HEK293 (cell line): ENCODE results near the gene CCDC85B.
A peak's percentile ranks its signal among the peaks of the same experiment; 100 is the strongest.

Experiments used
- BCL11A ChIP-seq: fragments of 450-650 bp; formaldehyde crosslinking; IDR thresholded peaks from 2 replicates; pipeline ENCODE4 v1.5.1; 2016; ENCODE audit warnings: low read depth, missing biosample characterization, missing genetic modification characterization
- BCL11B ChIP-seq: fragments of 450-650 bp; formaldehyde crosslinking; IDR thresholded peaks from 2 replicates; pipeline ENCODE4 v1.5.1; 2016; ENCODE audit warnings: low read depth, missing biosample characterization, missing genetic modification characterization
- GLIS2 ChIP-seq: fragments of 450-650 bp; formaldehyde crosslinking; IDR thresholded peaks from 2 replicates; pipeline ENCODE4 v1.5.1; 2016; ENCODE audit warnings: missing biosample characterization, missing genetic modification characterization
- HIC1 ChIP-seq: fragments of 450-650 bp; formaldehyde crosslinking; IDR thresholded peaks from 2 replicates; pipeline ENCODE4 v1.5.1; 2016; ENCODE audit warnings: missing biosample characterization, missing genetic modification characterization
- KLF1 ChIP-seq: fragments of 450-650 bp; formaldehyde crosslinking; IDR thresholded peaks from 2 replicates; pipeline ENCODE4 v1.5.1; 2016; ENCODE audit warnings: missing biosample characterization, missing genetic modification characterization
- KLF17 ChIP-seq: fragments of 450-650 bp; formaldehyde crosslinking; IDR thresholded peaks from 2 replicates; pipeline ENCODE4 v1.5.1; 2016; ENCODE audit warnings: missing biosample characterization, missing genetic modification characterization
- KLF9 ChIP-seq: fragments of 450-650 bp; formaldehyde crosslinking; IDR thresholded peaks from 2 replicates; pipeline ENCODE4 v1.5.1; 2016; ENCODE audit warnings: missing biosample characterization, missing genetic modification characterization, low read depth
- PRDM10 ChIP-seq: fragments of 450-650 bp; formaldehyde crosslinking; IDR thresholded peaks from 2 replicates; pipeline ENCODE4 v1.5.1; 2016; ENCODE audit warnings: missing biosample characterization, missing genetic modification characterization
- SP3 ChIP-seq: fragments of 450-650 bp; formaldehyde crosslinking; IDR thresholded peaks from 2 replicates; pipeline ENCODE4 v1.5.1; 2016; ENCODE audit warnings: missing biosample characterization, missing genetic modification characterization
- SP7 ChIP-seq: fragments of 450-650 bp; formaldehyde crosslinking; IDR thresholded peaks from 2 replicates; pipeline ENCODE4 v1.5.1; 2016; ENCODE audit warnings: missing biosample characterization, missing genetic modification characterization
- TCF7L2 ChIP-seq: IDR thresholded peaks from 2 replicates; pipeline ENCODE4 v1.6.1; 2011; ENCODE audit warnings: low read depth, mild to moderate bottlenecking, inconsistent platforms, low read length, moderate library complexity, borderline replicate concordance
- ZNF16 ChIP-seq: fragments of 450-650 bp; formaldehyde crosslinking; IDR thresholded peaks from 2 replicates; pipeline ENCODE4 v1.5.1; 2016; ENCODE audit warnings: low read depth, missing biosample characterization, missing genetic modification characterization
- ZNF24 ChIP-seq: fragments of 450-650 bp; formaldehyde crosslinking; IDR thresholded peaks from 2 replicates; pipeline ENCODE4 v1.5.1; 2016; ENCODE audit warnings: missing biosample characterization, missing genetic modification characterization
- ZNF341 ChIP-seq: fragments of 450-650 bp; formaldehyde crosslinking; IDR thresholded peaks from 2 replicates; pipeline ENCODE4; 2016; ENCODE audit warnings: low read depth, missing biosample characterization, missing genetic modification characterization
- ZNF433 ChIP-seq: fragments of 450-650 bp; formaldehyde crosslinking; IDR thresholded peaks from 2 replicates; pipeline ENCODE4 v1.5.1; 2016; ENCODE audit warnings: missing biosample characterization, missing genetic modification characterization, low read depth
- ZNF48 ChIP-seq: fragments of 450-650 bp; formaldehyde crosslinking; IDR thresholded peaks from 2 replicates; pipeline ENCODE4 v1.5.1; 2016; ENCODE audit warnings: missing biosample characterization, missing genetic modification characterization
- ZNF501 ChIP-seq: fragments of 450-650 bp; formaldehyde crosslinking; IDR thresholded peaks from 2 replicates; pipeline ENCODE4 v1.5.1; 2016; ENCODE audit warnings: missing biosample characterization, missing genetic modification characterization
- ZNF561 ChIP-seq: fragments of 450-650 bp; IDR thresholded peaks from 2 replicates; pipeline ENCODE4 v1.5.1; 2018; ENCODE audit warnings: missing biosample characterization, missing genetic modification characterization, borderline replicate concordance
- ZNF658 ChIP-seq: fragments of 450-650 bp; formaldehyde crosslinking; IDR thresholded peaks from 2 replicates; pipeline ENCODE4; 2016; ENCODE audit warnings: missing biosample characterization, missing genetic modification characterization
- ZNF701 ChIP-seq: fragments of 450-650 bp; formaldehyde crosslinking; IDR thresholded peaks from 2 replicates; pipeline ENCODE4 v1.5.1; 2016; ENCODE audit warnings: missing biosample characterization, missing genetic modification characterization
- ZSCAN18 ChIP-seq: fragments of 450-650 bp; formaldehyde crosslinking; IDR thresholded peaks from 2 replicates; pipeline ENCODE4 v1.5.1; 2016; ENCODE audit warnings: missing biosample characterization, missing genetic modification characterization
- ZSCAN30 ChIP-seq: fragments of 450-650 bp; IDR thresholded peaks from 2 replicates; pipeline ENCODE4 v1.5.1; 2018; ENCODE audit warnings: missing biosample characterization, mild to moderate bottlenecking, missing genetic modification characterization, moderate library complexity
- ZXDB ChIP-seq: fragments of 450-650 bp; formaldehyde crosslinking; IDR thresholded peaks from 2 replicates; pipeline ENCODE4 v1.5.1; 2016; ENCODE audit warnings: missing biosample characterization, missing genetic modification characterization

CCDC85B gene

GRCh38 chr11:65884716-65885092 lies 5.8 kb upstream of the CCDC85B start (continued):
- TF ChIP-seq HIC1 (tag by site-specific recombination) (peak; percentile 98), ZNF561 (no peak), KLF17 (tag by site-specific recombination) (0 out of 2 replicates have a peak, but pooled peaks have one; percentile 22), ZNF433 (no peak), ZNF501 (0 out of 2 replicates have a peak, but pooled peaks have one; percentile 28), ZNF16 (tag by site-specific recombination) (no peak), ZSCAN18 (no peak), ZNF24 (tag by site-specific recombination) (no peak), ZNF658 (no peak), SP3 (tag by site-specific recombination) (peak; percentile 26; the same call in 1 of the 2 replicates), BCL11B (tag by site-specific recombination) (peak; percentile 87), ZXDB (tag by site-specific recombination) (no peak), ZSCAN30 (tag by site-specific recombination) (peak; percentile 69; the same call in 1 of the 2 replicates), TCF7L2 (no peak), PRDM10 (peak; percentile 55), GLIS2 (tag by site-specific recombination) (0 out of 2 replicates have a peak, but pooled peaks have one; percentile 19), SP7 (tag by site-specific recombination) (0 out of 2 replicates have a peak, but pooled peaks have one; percentile 27), ZNF701 (tag by site-specific recombination) (no peak), KLF9 (tag by site-specific recombination) (0 out of 2 replicates have a peak, but pooled peaks have one; percentile 27), ZNF48 (tag by site-specific recombination) (no peak), ZNF341 (peak; percentile 61), KLF1 (tag by site-specific recombination) (peak; percentile 19; the same call in 1 of the 2 replicates), BCL11A (tag by site-specific recombination) (0 out of 2 replicates have a peak, but pooled peaks have one; percentile 35)
